ENCODE data around the gene ZPR1.
"Not testable (repeated sequence)": the region's sequence is repeated elsewhere in the genome, so short reads cannot be mapped to it uniquely, and the experiment has no call there.

ZPR1 gene

GRCh38 chr11:116823031-116823843 is 35.4 kb upstream of the ZPR1 start, which contains the start of gene APOA4:
APOA4 (minus strand) TSS chr11:116823304; CDS start chr11:116823191, 113 bp downstream.
- DNase-seq, result no peak

- DNase-seq, result no peak
Observed at GRCh38 chr11:116822575-116822974, 34.8 kb upstream of the ZPR1 start.

GRCh38 chr11:116821050-116821918 is 33.5 kb upstream of the ZPR1 start:
- no peak for DNase-seq

- no peak for DNase-seq
Observed at GRCh38 chr11:116819049-116819448, 31.2 kb upstream of the ZPR1 start.

- no peak for DNase-seq
Observed at GRCh38 chr11:116814502-116814901, 26.7 kb upstream of the ZPR1 start.

GRCh38 chr11:116813781-116814471 is 26.1 kb upstream of the ZPR1 start:
- DNase-seq, result no peak

GRCh38 chr11:116813170-116813569 is 25.3 kb upstream of the ZPR1 start:
- DNase-seq, result no peak

- no peak for DNase-seq
Observed at GRCh38 chr11:116812109-116812508, 24.3 kb upstream of the ZPR1 start.

- no peak for DNase-seq
Observed at GRCh38 chr11:116811194-116811593, 23.4 kb upstream of the ZPR1 start.

- DNase-seq, result no peak
Observed at GRCh38 chr11:116808262-116809175, 20.7 kb upstream of the ZPR1 start.

- no peak for DNase-seq
Observed at GRCh38 chr11:116807601-116808261, 19.9 kb upstream of the ZPR1 start.

GRCh38 chr11:116804001-116804400 is 16.2 kb upstream of the ZPR1 start:
- DNase-seq, result no peak

GRCh38 chr11:116801662-116802061 is 13.8 kb upstream of the ZPR1 start:
- not testable (repeated sequence) for DNase-seq

- DNase-seq, result no peak
Observed at GRCh38 chr11:116800610-116801009, 12.8 kb upstream of the ZPR1 start.

- no peak for DNase-seq
Observed at GRCh38 chr11:116798368-116798767, 10.5 kb upstream of the ZPR1 start.

- DNase-seq, result no peak
Observed at GRCh38 chr11:116797816-116798215, 10.0 kb upstream of the ZPR1 start.

- no peak for DNase-seq
Observed at GRCh38 chr11:116796548-116796947, 8.7 kb upstream of the ZPR1 start.

GRCh38 chr11:116794851-116795250 is 7.0 kb upstream of the ZPR1 start:
- DNase-seq, result no peak

GRCh38 chr11:116793772-116794097 is 5.9 kb upstream of the ZPR1 start:
- DNase-seq, result no peak

GRCh38 chr11:116792869-116793771 is 5.3 kb upstream of the ZPR1 start:
- no peak for DNase-seq

Measured in CD4-positive, alpha-beta T cell treated with Interleukin-10 for 1 hour (primary cell).